K562 (cell line): ENCODE results near the gene PLAAT4. TPM values are rescaled to one million over a fixed set of nuclear protein-coding genes. Genes with fewer than 3 reads are reported as not detected.

Experiments used
- ATAC-seq: fragments of 200-7000 bp; cut with Tn5 transposase; 3 replicates; pipeline ENCODE4 v1.9.1; 2020; ENCODE audit warnings: moderate library complexity
- BruUV-seq: library from RNA; stranded (reverse); fragments of 400-500 nt; replicated peaks from 2 replicates; lab custom pipeline; 2021; lab: Mats Ljungman, UMichigan
- CTCF ChIA-PET: fragments of 300-600 bp; formaldehyde crosslinking; extraction: SDS; loops from one replicate; lab custom pipeline; 2021; ENCODE audit warnings: low intra/inter-chr PET ratio; lab: Yijun Ruan, JAX
- POLR2A ChIA-PET: fragments of 300-600, 350-650 bp; sonication (Branson Sonifier 250); formaldehyde crosslinking; extraction: SDS; loops from one replicate; lab custom pipeline; 2021; ENCODE audit warnings: antibody characterized with exemption, inconsistent platforms; lab: Yijun Ruan, JAX
- DNase-seq, 4 experiments: peaks; one replicate each; pipeline versions ENCODE4 v3.0.0 to v3.0.0-alpha.2; 2011 to 2018; ENCODE audit warnings: low spot score in 3 of 4, mixed read lengths in 3 of 4; ENCODE audit errors: extremely low read depth in 1 of 4
- FAIRE-seq: peaks from 2 replicates; lab custom pipeline; 2011; peaks lifted over from hg19 to GRCh38; lab: Jason Lieb, UNC
- H2AFZ ChIP-seq: 2 replicates; pipeline ENCODE4 v1.6.0; 2011; ENCODE audit warnings: low read depth, low read length, control low read depth, inconsistent platforms
- H3K27ac ChIP-seq: fragments of 200-600 bp; 3 replicates; pipeline ENCODE4 v1.8.0; 2011; ENCODE audit warnings: low read depth, mild to moderate bottlenecking, control low read depth, inconsistent platforms, low read length, moderate library complexity, mixed read lengths; ENCODE audit errors: extremely low read depth
- H3K27me3 ChIP-seq, 2 experiments: fragments of 300-600 bp in 1 of 2; 2 replicates in 1 of 2; 3 replicates in 1 of 2; pipeline versions ENCODE4 v1.6.0 to v1.8.0; 2011; ENCODE audit warnings: inconsistent platforms in 2 of 2, low read length in 2 of 2, mild to moderate bottlenecking in 1 of 2, mixed read lengths in 1 of 2, moderate library complexity in 1 of 2; ENCODE audit not compliant: control insufficient read depth in 2 of 2, insufficient read depth in 2 of 2
- H3K36me3 ChIP-seq: fragments of 300-600 bp; 3 replicates; pipeline ENCODE4 v1.8.0; 2011; ENCODE audit warnings: mild to moderate bottlenecking, low read length, inconsistent platforms; ENCODE audit not compliant: control insufficient read depth, insufficient read depth
- H3K4me1 ChIP-seq, 2 experiments: fragments of 200-600 bp in 1 of 2; replicated peaks in 1 of 2; 2 replicates in 1 of 2; 3 replicates in 1 of 2; pipeline versions ENCODE4 v1.5.1 to v1.8.0; 2011; ENCODE audit warnings: inconsistent platforms in 2 of 2, low read length in 2 of 2, mild to moderate bottlenecking in 1 of 2, mixed read lengths in 1 of 2, moderate library complexity in 1 of 2; ENCODE audit not compliant: control insufficient read depth in 2 of 2, insufficient read depth in 2 of 2
- H3K4me2 ChIP-seq: 2 replicates; pipeline ENCODE4 v1.6.1; 2011; ENCODE audit warnings: low read length, control low read depth, inconsistent platforms, mixed read lengths; ENCODE audit not compliant: insufficient read depth
- H3K4me3 ChIP-seq: fragments of 200-600 bp; sonication (generic), shearing (Covaris generic); 2 replicates; pipeline ENCODE4 v1.5.1; 2016; ENCODE audit warnings: control low read depth, inconsistent platforms
- H3K79me2 ChIP-seq: fragments of 200-600 bp; 3 replicates; pipeline ENCODE4 v1.8.0; 2011; ENCODE audit warnings: low read length, inconsistent platforms; ENCODE audit not compliant: control insufficient read depth, insufficient read depth
- H3K9ac ChIP-seq, 2 experiments: 2 replicates each; pipeline versions ENCODE4 v1.6.0 to v1.6.1; 2011; ENCODE audit warnings: low read depth in 2 of 2, low read length in 2 of 2, control low read depth in 1 of 2, inconsistent platforms in 1 of 2, mild to moderate bottlenecking in 1 of 2, mixed read lengths in 1 of 2; ENCODE audit not compliant: insufficient read depth in 1 of 2
- H3K9me1 ChIP-seq: one replicate; pipeline ENCODE4 v1.6.0; 2011; ENCODE audit warnings: inconsistent platforms, mild to moderate bottlenecking, low read length, moderate library complexity; ENCODE audit not compliant: control insufficient read depth, insufficient read depth
- H3K9me3 ChIP-seq: replicated peaks from 2 replicates; pipeline ENCODE4 v1.5.1; 2011; ENCODE audit warnings: low read depth, low read length, inconsistent platforms; ENCODE audit not compliant: control insufficient read depth, insufficient read depth
- H4K20me1 ChIP-seq: replicated peaks from 2 replicates; pipeline ENCODE4 v1.6.1; 2011; ENCODE audit warnings: low read length, inconsistent platforms, mixed read lengths; ENCODE audit not compliant: control insufficient read depth, insufficient read depth
- CEBPG ChIP-seq, 3 experiments: fragments of 200-800 bp in 1 of 3; sonication (Bioruptor generic) in 1 of 3; sonication (generic) in 1 of 3; formaldehyde crosslinking in 1 of 3; IDR thresholded peaks in 2 of 3; conservative IDR thresholded peaks in 1 of 3; 2 replicates each; pipeline versions ENCODE4 v1.6.1 to v1.8.0; 2016 to 2022; ENCODE audit warnings: missing compliant biosample characterization in 2 of 3, missing genetic modification characterization in 2 of 3, mild to moderate bottlenecking in 1 of 3, missing genetic modification reagents in 1 of 3
- GABPA ChIP-seq: fragments of 200-800 bp; sonication (Bioruptor generic); conservative IDR thresholded peaks from 2 replicates; pipeline ENCODE4 v1.6.1; 2016; ENCODE audit warnings: low read depth, missing genetic modification characterization, missing compliant biosample characterization
- ZBTB5 ChIP-seq: fragments of 450-650 bp; IDR thresholded peaks from 2 replicates; pipeline ENCODE4 v1.6.1; 2017; ENCODE audit warnings: antibody characterized with exemption
- WGBS: fragments of 100-300 bp; shearing (Covaris generic); methylation state at CpG from one replicate; pipeline ENCODE4 v1.1.6; 2016; ENCODE audit warnings: low coverage, mixed read lengths; ENCODE audit not compliant: insufficient coverage; ENCODE audit errors: missing lambda C conversion rate; 5-methylcytosine and 5-hydroxymethylcytosine counted together
- in situ Hi-C: fragments of 300-500 bp; cut with MboI; formaldehyde crosslinking; loops from 4 replicates; pipeline ENCODE4 v1.15.0; 2018; ENCODE audit warnings: inconsistent platforms, mixed read lengths
- intact Hi-C: fragments of 100-400 bp; cut with micrococcal nuclease; formaldehyde crosslinking; loops from 2 replicates; pipeline ENCODE4 v1.14.2; 2022
- polyA plus RNA-seq, 8 experiments: library from polyadenylated mRNA; depleted of rRNA in 4 of 8; stranded (reverse) in 5 of 8; unstranded in 3 of 8; fragments of >200 nt; fragmentation: Nextera tagmentation in 2 of 8; fragmentation: Illumina TruSeq in 1 of 8; extraction: Ambion mirVana in 2 of 8; extraction: Trizol in 1 of 8; gene quantifications; 2 replicates each; pipeline versions ENCODE4 v1.2.1 to v1.2.3, GENCODE V29; 2011 to 2014; ENCODE audit warnings: inconsistent platforms in 1 of 8, missing spikeins in 1 of 8
- total RNA-seq, 7 experiments: library from RNA; depleted of rRNA in 6 of 7; stranded (reverse); fragments of >200 nt in 6 of 7; fragmentation: Illumina TruSeq in 2 of 7; extraction: Trizol in 2 of 7; gene quantifications; 2 replicates each; pipeline versions ENCODE4 v1.2.1 to v1.2.3, GENCODE V29; 2011 to 2021; ENCODE audit warnings: low replicate concordance in 1 of 7
- TF ChIP-seq, protein P1 (sequence below): sonication (generic); formaldehyde crosslinking; IDR thresholded peaks from 2 replicates; pipeline ENCODE4 v1.8.1; 2023; ENCODE audit warnings: mild to moderate bottlenecking, missing genetic modification reagents, moderate library complexity
- TF ChIP-seq, protein P2 (sequence below): sonication (generic); formaldehyde crosslinking; IDR thresholded peaks from 2 replicates; pipeline ENCODE4 v1.8.0; 2023; ENCODE audit warnings: mild to moderate bottlenecking, missing genetic modification reagents

The PLAAT4 gene
- total and polyA plus RNA-seq, 9 of the 15 experiments (the other 6 are each of a cell fraction or from before 2014, with no cell fraction given) = 0.54 to 3.0 (median 1.3) TPM; not detected in 1

DNA sequence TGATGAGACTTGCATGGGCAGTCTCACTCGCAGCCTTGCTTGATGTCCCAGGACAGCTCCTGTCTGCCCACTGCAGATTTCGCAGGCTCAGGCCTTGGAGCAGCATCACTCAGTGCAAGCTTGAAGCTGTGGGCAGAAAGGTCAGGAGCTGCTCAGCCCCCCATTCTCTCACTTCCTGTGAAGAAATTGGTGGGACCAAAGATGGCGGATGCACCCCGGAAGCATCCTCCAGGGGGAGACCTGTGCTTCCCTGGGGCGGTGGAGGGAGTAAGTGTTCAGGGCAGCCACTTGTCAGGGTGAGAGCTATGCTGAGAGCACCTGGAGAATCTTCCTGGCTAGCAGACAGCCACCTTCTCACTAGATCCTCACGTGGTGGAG, 15.3 kb downstream of the PLAAT4 start (continued):
- no peak for TF ChIP-seq CEBPG (CRISPR knock-in tag; IDR thresholded peaks at IDR 0.05)
- TF ChIP-seq CEBPG (tag; conservative IDR thresholded peaks at IDR 0.05 in 1 of 2, IDR thresholded peaks at IDR 0.05 in 1 of 2) = no peak
- TF ChIP-seq, protein P1, sequence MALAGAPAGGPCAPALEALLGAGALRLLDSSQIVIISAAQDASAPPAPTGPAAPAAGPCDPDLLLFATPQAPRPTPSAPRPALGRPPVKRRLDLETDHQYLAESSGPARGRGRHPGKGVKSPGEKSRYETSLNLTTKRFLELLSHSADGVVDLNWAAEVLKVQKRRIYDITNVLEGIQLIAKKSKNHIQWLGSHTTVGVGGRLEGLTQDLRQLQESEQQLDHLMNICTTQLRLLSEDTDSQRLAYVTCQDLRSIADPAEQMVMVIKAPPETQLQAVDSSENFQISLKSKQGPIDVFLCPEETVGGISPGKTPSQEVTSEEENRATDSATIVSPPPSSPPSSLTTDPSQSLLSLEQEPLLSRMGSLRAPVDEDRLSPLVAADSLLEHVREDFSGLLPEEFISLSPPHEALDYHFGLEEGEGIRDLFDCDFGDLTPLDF (CRISPR knock-in tag) = no peak
- no peak for TF ChIP-seq GABPA (tag)
- TF ChIP-seq ZBTB5 = no peak
- TF ChIP-seq, all 486 proteins: peak for 3

DNA sequence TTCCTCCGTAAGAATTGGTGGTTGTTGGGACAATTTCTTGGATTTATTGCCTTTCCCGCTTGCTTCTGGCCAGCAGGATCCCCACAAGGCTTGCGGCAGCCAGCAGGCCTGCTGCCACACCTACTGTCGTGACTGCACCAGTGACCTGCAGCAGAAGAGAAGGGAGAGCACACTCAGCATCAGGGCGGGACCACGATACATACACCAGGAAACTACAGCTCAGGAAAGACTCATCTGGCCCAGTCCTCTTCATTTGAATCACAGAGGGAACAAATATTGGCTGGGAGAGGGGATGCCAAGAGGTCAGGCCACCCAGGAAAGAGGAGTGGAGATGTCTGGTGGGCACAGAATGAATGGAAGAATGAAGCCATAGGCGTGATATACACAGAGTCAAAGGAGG, 16.3 kb downstream of the PLAAT4 start:
- H3K36me3 ChIP-seq = no peaks in the 10 kb centered on the region
- ChIA-PET CTCF (no interaction called here), POLR2A (interaction anchor here (1.3 kb wide), 1 partner anchor 9 kb away, joined by 4 read pairs; no protein-coding TSS in a partner anchor)
- H3K4me2 ChIP-seq = no peak overlapping the region
- no peaks in the 10 kb centered on the region for H4K20me1 ChIP-seq
- in situ Hi-C loops = no loop called here
- no peak overlapping the region for H3K4me3 ChIP-seq
- TF ChIP-seq, protein P2, sequence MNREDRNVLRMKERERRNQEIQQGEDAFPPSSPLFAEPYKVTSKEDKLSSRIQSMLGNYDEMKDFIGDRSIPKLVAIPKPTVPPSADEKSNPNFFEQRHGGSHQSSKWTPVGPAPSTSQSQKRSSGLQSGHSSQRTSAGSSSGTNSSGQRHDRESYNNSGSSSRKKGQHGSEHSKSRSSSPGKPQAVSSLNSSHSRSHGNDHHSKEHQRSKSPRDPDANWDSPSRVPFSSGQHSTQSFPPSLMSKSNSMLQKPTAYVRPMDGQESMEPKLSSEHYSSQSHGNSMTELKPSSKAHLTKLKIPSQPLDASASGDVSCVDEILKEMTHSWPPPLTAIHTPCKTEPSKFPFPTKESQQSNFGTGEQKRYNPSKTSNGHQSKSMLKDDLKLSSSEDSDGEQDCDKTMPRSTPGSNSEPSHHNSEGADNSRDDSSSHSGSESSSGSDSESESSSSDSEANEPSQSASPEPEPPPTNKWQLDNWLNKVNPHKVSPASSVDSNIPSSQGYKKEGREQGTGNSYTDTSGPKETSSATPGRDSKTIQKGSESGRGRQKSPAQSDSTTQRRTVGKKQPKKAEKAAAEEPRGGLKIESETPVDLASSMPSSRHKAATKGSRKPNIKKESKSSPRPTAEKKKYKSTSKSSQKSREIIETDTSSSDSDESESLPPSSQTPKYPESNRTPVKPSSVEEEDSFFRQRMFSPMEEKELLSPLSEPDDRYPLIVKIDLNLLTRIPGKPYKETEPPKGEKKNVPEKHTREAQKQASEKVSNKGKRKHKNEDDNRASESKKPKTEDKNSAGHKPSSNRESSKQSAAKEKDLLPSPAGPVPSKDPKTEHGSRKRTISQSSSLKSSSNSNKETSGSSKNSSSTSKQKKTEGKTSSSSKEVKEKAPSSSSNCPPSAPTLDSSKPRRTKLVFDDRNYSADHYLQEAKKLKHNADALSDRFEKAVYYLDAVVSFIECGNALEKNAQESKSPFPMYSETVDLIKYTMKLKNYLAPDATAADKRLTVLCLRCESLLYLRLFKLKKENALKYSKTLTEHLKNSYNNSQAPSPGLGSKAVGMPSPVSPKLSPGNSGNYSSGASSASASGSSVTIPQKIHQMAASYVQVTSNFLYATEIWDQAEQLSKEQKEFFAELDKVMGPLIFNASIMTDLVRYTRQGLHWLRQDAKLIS = no peak
- ATAC-seq = no peak
- no peak overlapping the region; the same call in 1 of the 2 replicates for H2AFZ ChIP-seq
- no peak for DNase-seq
- BruUV-seq = no TSS peak
- intact Hi-C loops = no loop called here
- H3K27me3 ChIP-seq = no peaks in the 10 kb centered on the region
- no peaks in the 10 kb centered on the region for H3K9me1 ChIP-seq
- WGBS = 41% methylated on average over 6 of the region's 7 CpGs
- no peak for FAIRE-seq
- no peak overlapping the region for H3K27ac ChIP-seq
- peaks cover 0 to 17% of the 10 kb centered on the region in 2 experiments; a peak in 4 of 5 replicates for H3K4me1 ChIP-seq
- no peaks in the 10 kb centered on the region for H3K9me3 ChIP-seq
- no peaks in the 10 kb centered on the region for H3K79me2 ChIP-seq
- H3K9ac ChIP-seq = no peak overlapping the region
